Measurements from ENCODE around the gene FGG. TPM values are rescaled to one million over a fixed set of nuclear protein-coding genes. Genes with fewer than 3 reads are reported as not detected.

The FGG gene
- total RNA-seq, 1 donor from 2014 or later, result 7.4 TPM

DNA sequence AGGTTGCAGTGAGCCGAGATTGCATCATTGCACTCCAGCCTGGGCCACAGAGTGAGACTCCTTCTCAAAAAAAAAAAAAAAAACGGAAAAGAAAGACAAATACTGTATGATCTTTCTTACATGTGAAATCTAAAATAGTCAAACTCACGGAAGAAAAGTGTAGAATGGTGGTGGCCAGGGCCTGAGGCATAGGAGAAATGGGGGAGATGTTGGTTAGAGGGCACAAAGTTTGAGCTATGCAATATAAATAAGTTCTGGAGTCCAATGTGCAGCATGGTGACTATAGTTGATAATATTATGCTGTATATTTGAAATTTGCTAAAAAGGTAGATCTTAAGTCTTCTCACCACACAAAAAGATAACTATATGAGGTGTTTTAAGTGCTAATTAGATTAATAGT lies 20.6 kb downstream of the FGG start:
- DNase-seq (ENCODE audit: low spot score, unreplicated experiment), result no peak
- Mint-ChIP-seq H3K4me3 (ENCODE audit: low read depth) (no peak overlapping the region), H3K36me3 (ENCODE audit: insufficient read depth) (peaks cover 8% of the 10 kb centered on the region), H3K27ac (no peak overlapping the region), H3K9me3 (ENCODE audit: low read depth) (peaks cover 10% of the 10 kb centered on the region), H3K27me3 (no peaks in the 10 kb centered on the region), H3K4me1 (ENCODE audit: low read depth) (peaks cover 46% of the 10 kb centered on the region)
- TF ChIP-seq, protein P1, sequence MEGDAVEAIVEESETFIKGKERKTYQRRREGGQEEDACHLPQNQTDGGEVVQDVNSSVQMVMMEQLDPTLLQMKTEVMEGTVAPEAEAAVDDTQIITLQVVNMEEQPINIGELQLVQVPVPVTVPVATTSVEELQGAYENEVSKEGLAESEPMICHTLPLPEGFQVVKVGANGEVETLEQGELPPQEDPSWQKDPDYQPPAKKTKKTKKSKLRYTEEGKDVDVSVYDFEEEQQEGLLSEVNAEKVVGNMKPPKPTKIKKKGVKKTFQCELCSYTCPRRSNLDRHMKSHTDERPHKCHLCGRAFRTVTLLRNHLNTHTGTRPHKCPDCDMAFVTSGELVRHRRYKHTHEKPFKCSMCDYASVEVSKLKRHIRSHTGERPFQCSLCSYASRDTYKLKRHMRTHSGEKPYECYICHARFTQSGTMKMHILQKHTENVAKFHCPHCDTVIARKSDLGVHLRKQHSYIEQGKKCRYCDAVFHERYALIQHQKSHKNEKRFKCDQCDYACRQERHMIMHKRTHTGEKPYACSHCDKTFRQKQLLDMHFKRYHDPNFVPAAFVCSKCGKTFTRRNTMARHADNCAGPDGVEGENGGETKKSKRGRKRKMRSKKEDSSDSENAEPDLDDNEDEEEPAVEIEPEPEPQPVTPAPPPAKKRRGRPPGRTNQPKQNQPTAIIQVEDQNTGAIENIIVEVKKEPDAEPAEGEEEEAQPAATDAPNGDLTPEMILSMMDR (IDR thresholded peaks at IDR 0.05; ENCODE audit: unreplicated experiment), result no peak

DNA sequence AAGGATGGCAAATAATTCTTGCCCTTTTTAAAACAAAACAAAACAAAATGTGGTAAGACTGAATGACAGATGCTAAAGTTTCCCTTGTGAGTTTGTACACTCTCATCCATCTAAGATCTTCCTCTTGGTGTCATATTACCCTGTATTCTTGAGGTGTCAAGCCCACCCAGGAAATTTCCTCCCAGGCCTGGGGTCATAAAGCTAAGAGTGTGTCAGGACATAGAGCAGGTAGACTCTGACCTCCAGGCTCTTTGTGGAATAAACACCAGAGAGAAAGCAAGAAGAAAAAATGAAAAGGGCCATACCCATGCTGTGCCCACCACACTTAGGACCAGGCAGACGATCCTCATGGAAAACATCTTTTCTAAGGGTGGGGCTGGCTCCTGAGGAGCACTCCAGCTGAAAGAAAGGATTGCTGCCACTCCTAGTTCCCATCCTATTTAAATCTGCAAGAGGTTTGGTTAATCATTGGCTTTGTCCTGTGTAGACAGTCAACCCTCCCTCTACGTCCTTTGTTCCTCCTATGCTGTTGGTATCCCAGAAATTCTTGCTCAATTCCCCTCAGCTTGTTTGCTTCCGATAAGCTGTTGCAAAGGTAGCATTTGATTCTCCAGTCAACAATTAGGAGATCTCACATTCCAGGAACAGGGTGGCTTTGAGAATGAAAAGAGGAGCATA lies 22.0 kb downstream of the FGG start, which contains the start of gene FGA:
FGA (minus strand) TSS at position 414 of the 678 bp plus-strand sequence; CDS start at position 359, 55 bp downstream.
- Mint-ChIP-seq H3K4me1 (ENCODE audit: low read depth) (peaks cover 38% of the 10 kb centered on the region), H3K36me3 (ENCODE audit: insufficient read depth) (peaks cover 20% of the 10 kb centered on the region), H3K27me3 (no peaks in the 10 kb centered on the region), H3K9me3 (ENCODE audit: low read depth) (peaks cover 14% of the 10 kb centered on the region), H3K4me3 (ENCODE audit: low read depth) (peak within 1 kb of the TSS; percentile 49), H3K27ac (peak within 1 kb of the TSS; percentile 91)
- DNase-seq (ENCODE audit: low spot score, unreplicated experiment), result no peak
- TF ChIP-seq, protein P1 (IDR thresholded peaks at IDR 0.05; ENCODE audit: unreplicated experiment), result no peak

DNA sequence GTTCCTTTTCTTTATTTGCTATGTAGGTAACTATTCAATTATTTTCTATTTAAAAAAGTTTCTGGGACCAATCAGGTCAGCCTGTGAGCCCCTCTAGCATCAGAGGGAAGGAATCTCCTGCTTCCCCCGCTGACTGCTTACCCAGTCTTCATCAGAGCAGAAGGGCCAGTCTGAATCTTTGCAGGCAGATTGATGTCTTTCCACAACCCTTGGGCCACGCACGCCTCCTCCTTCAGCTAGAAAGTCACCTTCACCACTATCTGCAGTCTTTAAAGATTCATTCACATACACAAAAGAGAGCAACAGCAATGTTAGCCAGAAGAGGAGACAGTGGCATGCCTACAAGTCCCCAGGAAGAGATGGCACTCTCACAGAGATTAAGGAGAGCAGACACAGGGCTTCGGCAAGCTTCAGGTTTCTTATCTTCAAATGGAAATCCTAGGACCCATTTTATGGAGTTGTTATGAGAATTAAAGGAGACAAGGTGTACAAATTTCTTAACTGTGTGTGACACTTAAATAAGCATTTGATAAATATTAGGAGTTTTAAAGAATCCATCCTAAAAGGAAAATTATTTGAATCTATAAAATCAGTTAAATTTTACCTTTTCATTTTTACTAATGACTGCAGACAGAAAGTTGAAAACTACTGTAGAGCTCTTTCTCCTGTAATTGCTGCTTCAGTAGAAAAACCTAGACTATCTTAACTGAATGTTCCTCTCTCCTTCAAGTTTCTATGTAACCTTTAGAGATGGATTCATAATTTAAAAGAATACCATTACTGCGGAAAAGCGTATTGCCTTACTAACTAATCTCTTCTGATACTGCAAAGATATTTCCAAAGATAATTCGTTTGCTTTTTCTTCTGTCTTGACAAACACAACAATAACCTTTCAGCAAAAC lies 22.9 kb downstream of the FGG start:
- Mint-ChIP-seq H3K36me3 (ENCODE audit: insufficient read depth) (peaks cover 29% of the 10 kb centered on the region), H3K27me3 (no peaks in the 10 kb centered on the region), H3K27ac (peak overlapping the region; percentile 91), H3K9me3 (ENCODE audit: low read depth) (peaks cover 23% of the 10 kb centered on the region), H3K4me1 (ENCODE audit: low read depth) (peaks cover 36% of the 10 kb centered on the region), H3K4me3 (ENCODE audit: low read depth) (peak overlapping the region; percentile 49)
- no peak for DNase-seq (ENCODE audit: low spot score, unreplicated experiment)
- TF ChIP-seq, protein P1 (IDR thresholded peaks at IDR 0.05; ENCODE audit: unreplicated experiment), result no peak

DNA sequence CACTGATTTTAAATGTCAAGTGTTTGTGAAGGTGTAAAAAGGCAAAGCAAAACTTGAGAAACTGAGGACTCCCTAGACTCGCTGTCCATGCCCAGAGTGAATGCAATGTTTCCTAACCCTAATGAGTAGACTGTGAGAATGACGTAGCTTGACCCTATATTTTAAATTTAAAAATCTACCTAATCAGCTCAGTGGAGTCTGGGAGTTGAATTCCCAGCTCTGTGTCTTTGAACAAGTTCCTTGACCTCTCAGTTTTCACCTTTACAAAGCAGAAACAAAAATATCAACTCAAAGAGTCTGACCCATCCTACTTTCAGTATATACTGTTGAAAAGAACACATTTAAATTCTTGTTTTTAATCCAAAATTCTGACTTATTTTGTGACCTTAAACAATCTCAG lies 24.3 kb downstream of the FGG start:
- H3K27me3 Mint-ChIP-seq, result no peaks in the 10 kb centered on the region
- TF ChIP-seq, protein P1 (IDR thresholded peaks at IDR 0.05; ENCODE audit: unreplicated experiment), result no peak
- no peak overlapping the region for H3K4me3 Mint-ChIP-seq (ENCODE audit: low read depth)
- H3K36me3 Mint-ChIP-seq (ENCODE audit: insufficient read depth), result peaks cover 31% of the 10 kb centered on the region
- DNase-seq (ENCODE audit: low spot score, unreplicated experiment), result no peak
- H3K9me3 Mint-ChIP-seq (ENCODE audit: low read depth), result peaks cover 25% of the 10 kb centered on the region
- H3K4me1 Mint-ChIP-seq (ENCODE audit: low read depth), result peaks cover 28% of the 10 kb centered on the region
- H3K27ac Mint-ChIP-seq, result no peak overlapping the region

DNA sequence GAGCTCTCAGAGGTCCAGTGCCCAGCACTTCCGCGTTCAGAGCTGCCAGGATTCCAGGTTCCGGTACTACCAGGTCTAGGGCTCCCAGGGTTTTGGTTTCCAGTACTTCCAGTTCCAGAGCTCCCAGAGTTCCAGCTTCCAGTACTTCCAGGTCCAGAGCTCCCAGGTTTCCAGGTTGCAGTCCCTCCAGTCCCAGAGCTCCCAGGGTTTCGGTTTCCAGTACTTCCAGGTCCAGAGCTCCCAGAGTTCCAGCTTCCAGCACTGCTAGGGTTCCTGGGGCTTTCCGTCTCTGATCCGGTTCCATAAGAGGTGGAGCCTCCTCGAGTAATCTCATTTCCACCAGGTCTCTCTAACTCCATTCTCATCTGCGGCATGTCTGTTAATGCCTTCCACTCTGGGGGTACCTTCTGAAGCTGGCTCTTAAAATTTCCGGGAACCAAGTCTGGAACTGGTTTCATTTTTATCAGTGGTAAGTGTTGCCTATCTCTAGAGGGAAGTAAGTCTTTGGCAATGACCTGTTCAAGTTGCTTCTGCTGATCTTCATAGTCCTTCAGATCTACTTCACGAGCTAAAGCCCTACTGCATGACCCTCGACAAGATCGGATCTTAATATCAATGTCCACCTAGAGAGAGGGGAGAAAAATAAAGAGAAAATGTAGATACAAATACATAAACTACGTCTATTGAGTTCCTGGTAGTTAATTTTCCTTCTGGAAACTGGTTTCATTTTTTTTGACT lies 26.0 kb downstream of the FGG start:
- H3K27ac Mint-ChIP-seq, result no peak overlapping the region
- H3K4me3 Mint-ChIP-seq (ENCODE audit: low read depth), result no peak overlapping the region
- H3K27me3 Mint-ChIP-seq, result no peaks in the 10 kb centered on the region
- peaks cover 21% of the 10 kb centered on the region for H3K4me1 Mint-ChIP-seq (ENCODE audit: low read depth)
- peaks cover 31% of the 10 kb centered on the region for H3K36me3 Mint-ChIP-seq (ENCODE audit: insufficient read depth)
- peaks cover 25% of the 10 kb centered on the region for H3K9me3 Mint-ChIP-seq (ENCODE audit: low read depth)
- TF ChIP-seq, protein P1 (IDR thresholded peaks at IDR 0.05; ENCODE audit: unreplicated experiment), result no peak
- DNase-seq (ENCODE audit: low spot score, unreplicated experiment), result no peak
